ENCODE data around the gene TANGO6. TPM values are rescaled to one million over a fixed set of nuclear protein-coding genes. Genes with fewer than 3 reads are reported as not detected.
A peak's percentile ranks its signal among the peaks of the same experiment; 100 is the strongest.

TANGO6 gene
- total and polyA plus RNA-seq, 2 of the 8 experiments (the other 6 are each of a cell fraction or from before 2014, with no cell fraction given) = 5.0 to 19.5 TPM

- FAIRE-seq = peak; percentile 13
- Histone ChIP-seq H3K4ac (replicated peaks; ENCODE audit: insufficient read length, low read depth, low read length) (peak overlapping the region; percentile 33), H3K79me1 (ENCODE audit: low read depth, low read length) (no peaks in the 10 kb centered on the region), H4K20me1 (replicated peaks in 1 of 2; ENCODE audit: control insufficient read depth in 1 of 2, insufficient read depth in 2 of 2, low read length in 2 of 2) (no peaks in the 10 kb centered on the region), H2BK12ac (ENCODE audit: low read depth, low read length) (peak overlapping the region; percentile 82; the same call in 1 of the 2 replicates), H2AFZ (ENCODE audit: low read length) (peak overlapping the region; percentile 17; the same call in 1 of the 2 replicates), H3K9me3 (ENCODE audit: insufficient read depth in 2 of 2, low read depth in 1 of 2, low read length in 1 of 2) (no peaks in the 10 kb centered on the region), H2BK20ac (ENCODE audit: low read length) (peak overlapping the region; percentile 67), H3K27ac (ENCODE audit: low read depth, low read length) (no peak overlapping the region), H3K27me3 (replicated peaks in 1 of 4; ENCODE audit: control insufficient read depth in 3 of 4, extremely low read depth in 1 of 4, insufficient read depth in 3 of 4, low read length in 3 of 4) (no peaks in the 10 kb centered on the region; a peak in 1 of 7 replicates), H4K8ac (ENCODE audit: extremely low read depth, insufficient read depth, low read length) (0 out of 2 replicates have a peak overlapping the region, but pooled peaks have one; percentile 37), H3K23me2 (ENCODE audit: low read depth, low read length) (peaks cover 4% of the 10 kb centered on the region; the same call in 1 of the 2 replicates), H3K56ac (replicated peaks; ENCODE audit: insufficient read length, low read depth, low read length) (no peak overlapping the region), H3K23ac (ENCODE audit: insufficient read length) (no peak overlapping the region), H4K91ac (replicated peaks; ENCODE audit: insufficient read length, low read length) (peak overlapping the region; percentile 14), H3K18ac (ENCODE audit: extremely low read depth, low read length) (0 out of 2 replicates have a peak overlapping the region, but pooled peaks have one; percentile 33), H2BK15ac (ENCODE audit: low read length) (peak overlapping the region; percentile 74; the same call in 1 of the 2 replicates), H3K4me1 (replicated peaks in 1 of 4; ENCODE audit: control insufficient read depth in 3 of 4, insufficient read depth in 4 of 4, low read length in 3 of 4) (peaks cover 15 to 27% (median 19%) of the 10 kb centered on the region in 4 experiments), H3K36me3 (ENCODE audit: control insufficient read depth in 2 of 4, insufficient read depth in 4 of 4, low read length in 3 of 4) (no peaks in the 10 kb centered on the region), H2BK5ac (ENCODE audit: low read depth, low read length) (peak overlapping the region; percentile 22; the same call in 1 of the 2 replicates), H4K5ac (ENCODE audit: insufficient read length, low read depth, low read length) (no peak overlapping the region), H2AK5ac (ENCODE audit: low read depth, low read length) (no peak overlapping the region), H3K4me2 (ENCODE audit: insufficient read depth in 1 of 2, low read depth in 2 of 2, low read length in 2 of 2) (no peak overlapping the region), H3K79me2 (ENCODE audit: control insufficient read depth in 1 of 2, insufficient read depth in 2 of 2, low read length in 2 of 2) (no peaks in the 10 kb centered on the region), H3K9ac (replicated peaks in 1 of 4; ENCODE audit: extremely low read depth in 1 of 4, low read depth in 3 of 4, low read length in 3 of 4) (no peak overlapping the region), H3K14ac (ENCODE audit: insufficient read length) (no peak overlapping the region), H3K4me3 (ENCODE audit: extremely low read depth in 1 of 4, insufficient read depth in 2 of 4, low read depth in 3 of 4, low read length in 4 of 4) (no peak overlapping the region), H2BK120ac (replicated peaks; ENCODE audit: low read depth, low read length) (peak overlapping the region; percentile 6)
- 77% methylated on average over 11 of the region's 11 CpGs; no CpG with 5 or more reads in 1 of the 2 experiments for WGBS, 2 experiments (ENCODE audit: extremely low coverage in 1 of 2, insufficient coverage in 1 of 2, insufficient read length in 1 of 2, insufficient replicate concordance in 2 of 2, low coverage in 1 of 2, low lambda C conversion rate in 2 of 2, missing lambda C conversion rate in 1 of 2)
- no peak for DNase-seq (ENCODE audit: low read depth in 1 of 2, low spot score in 2 of 2)
- POLR2A ChIA-PET (ENCODE audit: partially characterized antibody) = interaction anchor here (1.0 to 2.7 kb wide), 7 partner anchors 8 to 28 kb away, joined by 3 to 11 read pairs (median 4); no protein-coding TSS in a partner anchor
- CTCF ChIA-PET (ENCODE audit: partially characterized antibody) = interaction anchor here (1.0 to 4.1 kb wide), 11 partner anchors 8 to 182 kb away, joined by 3 to 23 read pairs (median 5); no protein-coding TSS in a partner anchor
- TF ChIP-seq SRF (IDR thresholded peaks at IDR 0.05; ENCODE audit: low read depth, low read length) = no peak
- no peak for TF ChIP-seq CBX8 (IDR thresholded peaks at IDR 0.05; ENCODE audit: borderline replicate concordance, low read depth, low read length)
- TF ChIP-seq TBP (IDR thresholded peaks at IDR 0.05; ENCODE audit: low read depth, low read length) = no peak
- TF ChIP-seq CTBP2 (IDR thresholded peaks at IDR 0.05; ENCODE audit: borderline replicate concordance, insufficient read depth, insufficient read length, low read length) = no peak
- TF ChIP-seq SP1 (IDR thresholded peaks at IDR 0.05; ENCODE audit: low read depth, low read length) = no peak
- TF ChIP-seq KDM4A (IDR thresholded peaks at IDR 0.05; ENCODE audit: low read depth, low read length, severe bottlenecking) = no peak
- no peak for TF ChIP-seq POLR2A (IDR thresholded peaks at IDR 0.05; ENCODE audit: control extremely low read depth in 1 of 2, low read depth in 2 of 2, low read length in 2 of 2)
- no peak for TF ChIP-seq ATF3 (IDR thresholded peaks at IDR 0.05; ENCODE audit: insufficient read depth, low read depth, low read length)
- no peak for TF ChIP-seq PHF8 (conservative IDR thresholded peaks at IDR 0.05; ENCODE audit: low read depth, low read length)
- no peak for TF ChIP-seq SIN3A (conservative IDR thresholded peaks at IDR 0.05 in 1 of 2, IDR thresholded peaks at IDR 0.05 in 1 of 2; ENCODE audit: low read depth in 1 of 2, low read length in 2 of 2)
- no peak for TF ChIP-seq YY1 (IDR thresholded peaks at IDR 0.05; ENCODE audit: low read depth, low read length)
- no peak for TF ChIP-seq CEBPB (IDR thresholded peaks at IDR 0.05; ENCODE audit: low read depth, low read length)
Measured at GRCh38 chr16:69100071-69100691, 256.9 kb downstream of the TANGO6 start.
